GM21786 (cell line): Measurements from ENCODE around the gene DOCK8.

Source experiments
- ATAC-seq: cut with Tn5 transposase; IDR thresholded peaks from one replicate; pipeline ENCODE4 v1.9.1; 2021; ENCODE audit not compliant: unreplicated experiment

DOCK8 gene

GRCh38 chr9:488448-488847 is 273.8 kb downstream of the DOCK8 start:
- ATAC-seq = no peak

- no peak for ATAC-seq
Measured at GRCh38 chr9:489198-490197, 274.8 kb downstream of the DOCK8 start.

- no peak for ATAC-seq
Measured at GRCh38 chr9:494764-495163, 280.1 kb downstream of the DOCK8 start.

- no peak for ATAC-seq
Measured at GRCh38 chr9:495739-496138, 281.1 kb downstream of the DOCK8 start.

- no peak for ATAC-seq
Measured at GRCh38 chr9:503326-503725, 288.7 kb downstream of the DOCK8 start.

GRCh38 chr9:503881-504852 is 289.5 kb downstream of the DOCK8 start, which contains the start of gene KANK1:
Gene KANK1, plus strand, starts transcription at chr9:504695.
- ATAC-seq = peak; percentile 81

GRCh38 chr9:504921-505740 is 290.5 kb downstream of the DOCK8 start:
- peak; percentile 16 for ATAC-seq

GRCh38 chr9:505741-506059 is 291.0 kb downstream of the DOCK8 start:
- ATAC-seq = no peak

GRCh38 chr9:506281-506680 is 291.6 kb downstream of the DOCK8 start:
- ATAC-seq = no peak

GRCh38 chr9:511861-512260 is 297.2 kb downstream of the DOCK8 start:
- ATAC-seq = no peak

GRCh38 chr9:512555-513272 is 298.0 kb downstream of the DOCK8 start:
- ATAC-seq = no peak
